Measurements from ENCODE around the gene TRAF7.

The TRAF7 gene

DNA sequence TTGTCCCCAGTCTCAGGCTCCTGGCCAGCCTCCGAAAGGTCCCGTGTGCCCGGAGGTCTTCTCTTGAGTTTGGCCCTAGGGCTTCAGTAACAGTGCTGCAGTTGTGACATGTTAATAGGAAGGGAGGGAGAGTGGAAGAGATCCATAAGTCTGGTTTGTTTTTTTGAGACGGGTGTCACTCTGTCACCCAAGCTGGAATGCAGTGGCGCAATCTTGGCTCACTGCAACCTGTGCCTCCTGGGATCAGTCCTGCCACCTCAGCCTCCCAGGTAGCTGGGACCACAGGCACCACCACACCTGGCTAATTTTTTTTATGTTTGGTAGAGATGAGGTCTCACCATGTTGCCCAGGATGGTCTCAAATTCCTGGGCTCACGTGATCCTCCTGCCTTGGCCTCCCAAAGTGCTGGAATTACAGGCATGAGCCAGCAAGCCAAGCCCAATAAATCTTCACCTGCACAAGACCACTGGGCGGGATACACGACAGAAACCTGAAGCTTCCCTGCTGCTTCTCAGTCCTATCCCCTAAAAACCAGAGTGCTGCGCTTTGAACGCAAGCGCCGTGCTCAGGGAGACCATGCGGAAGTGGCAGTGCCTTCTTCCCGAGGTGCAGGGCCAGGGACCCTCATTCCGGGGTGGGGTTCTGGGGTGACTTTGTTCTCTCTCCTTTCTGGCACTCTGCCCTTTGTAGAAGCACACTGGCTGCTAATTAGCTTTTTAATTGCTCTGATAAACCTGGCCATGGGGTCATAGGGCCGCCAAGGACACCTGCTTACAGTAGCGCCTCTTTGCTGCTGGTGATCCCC is 10.9 kb downstream of the TRAF7 start:
- DNase-seq = no peak

DNA sequence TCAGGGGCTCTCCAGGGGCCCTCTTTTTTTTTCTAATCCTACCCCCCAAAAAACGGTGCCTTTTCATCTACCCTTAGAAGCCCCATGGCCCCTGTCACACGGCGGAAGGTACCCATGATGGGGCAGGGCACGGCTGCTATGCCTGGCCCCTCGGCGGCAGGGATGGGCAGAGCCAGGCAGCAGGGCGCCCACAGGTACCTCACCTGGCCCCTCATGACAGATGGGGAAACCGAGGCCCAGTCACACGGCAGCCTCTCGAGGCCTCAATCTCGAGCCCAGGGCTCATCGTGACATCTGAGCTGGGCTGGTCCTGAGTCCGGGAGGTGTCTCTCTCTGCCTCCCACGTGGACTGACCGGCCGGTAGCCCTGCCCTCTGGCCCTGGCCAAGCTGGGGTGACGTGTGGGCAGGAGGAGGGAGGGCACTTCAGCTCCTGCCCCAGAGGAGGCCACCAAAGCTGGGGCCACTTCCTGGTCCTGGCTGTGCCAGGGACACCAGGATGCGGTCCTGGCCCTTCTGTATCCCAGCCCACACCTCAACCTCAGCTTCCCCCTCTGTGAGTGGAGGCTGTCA is 11.6 kb downstream of the TRAF7 start:
- no peak for DNase-seq

DNA sequence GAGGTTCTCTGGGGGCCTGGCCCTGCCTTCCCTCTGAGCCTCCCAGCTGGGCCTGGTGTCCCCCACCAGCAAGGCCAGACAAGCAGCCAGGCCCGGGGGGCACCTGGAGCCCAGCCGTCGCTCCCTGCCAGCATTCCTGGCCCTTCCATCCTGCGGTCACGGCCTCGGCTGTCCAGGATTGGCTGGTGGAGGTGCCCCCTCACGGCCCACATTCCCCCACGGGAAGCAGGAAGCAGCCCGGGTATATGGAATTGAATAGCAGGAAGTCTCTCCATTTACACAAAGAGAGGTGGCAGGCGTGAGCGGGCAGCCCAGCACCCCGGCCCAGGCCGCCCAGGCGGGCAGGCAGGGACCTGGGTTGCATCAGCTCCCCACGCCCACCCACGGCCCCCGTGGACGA is 14.5 kb downstream of the TRAF7 start:
- DNase-seq = no peak

DNA sequence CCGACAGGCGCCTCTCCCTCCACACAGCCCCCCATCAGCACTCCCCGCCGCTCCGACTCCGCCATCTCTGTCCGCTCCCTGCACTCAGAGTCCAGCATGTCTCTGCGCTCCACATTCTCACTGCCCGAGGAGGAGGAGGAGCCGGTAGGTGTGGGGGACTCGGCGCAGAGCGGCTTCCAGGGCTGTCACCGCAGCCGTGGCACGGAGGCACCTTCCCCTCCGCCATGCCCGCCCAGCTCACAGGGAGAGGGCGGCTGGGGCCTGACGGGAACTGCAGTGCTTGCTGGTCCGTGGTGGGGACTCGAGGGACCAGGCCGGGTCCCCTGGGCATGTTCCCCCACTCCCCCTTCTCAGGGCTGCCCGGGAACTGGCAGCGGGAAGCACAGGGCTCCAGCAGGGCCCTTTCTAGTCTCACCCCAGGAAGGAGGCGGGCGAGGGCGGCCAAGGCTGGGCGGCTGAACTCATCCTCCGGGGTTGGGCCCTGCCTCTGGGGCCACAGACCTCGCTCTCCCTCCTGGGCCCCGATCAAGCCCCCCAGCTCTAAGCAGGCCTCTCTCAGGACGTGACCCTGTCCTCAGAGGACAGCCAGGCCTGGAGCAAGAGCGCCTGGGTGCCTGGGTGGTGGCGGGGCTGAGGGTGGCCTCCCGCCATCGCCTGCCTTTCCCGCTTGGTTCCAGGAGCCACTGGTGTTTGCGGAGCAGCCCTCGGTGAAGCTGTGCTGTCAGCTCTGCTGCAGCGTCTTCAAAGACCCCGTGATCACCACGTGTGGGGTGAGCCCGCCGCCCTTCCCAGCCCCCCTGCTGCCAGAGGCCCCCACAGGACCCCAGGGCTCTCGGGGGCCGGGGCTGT is 15.2 kb downstream of the TRAF7 start:
- no peak for DNase-seq

DNA sequence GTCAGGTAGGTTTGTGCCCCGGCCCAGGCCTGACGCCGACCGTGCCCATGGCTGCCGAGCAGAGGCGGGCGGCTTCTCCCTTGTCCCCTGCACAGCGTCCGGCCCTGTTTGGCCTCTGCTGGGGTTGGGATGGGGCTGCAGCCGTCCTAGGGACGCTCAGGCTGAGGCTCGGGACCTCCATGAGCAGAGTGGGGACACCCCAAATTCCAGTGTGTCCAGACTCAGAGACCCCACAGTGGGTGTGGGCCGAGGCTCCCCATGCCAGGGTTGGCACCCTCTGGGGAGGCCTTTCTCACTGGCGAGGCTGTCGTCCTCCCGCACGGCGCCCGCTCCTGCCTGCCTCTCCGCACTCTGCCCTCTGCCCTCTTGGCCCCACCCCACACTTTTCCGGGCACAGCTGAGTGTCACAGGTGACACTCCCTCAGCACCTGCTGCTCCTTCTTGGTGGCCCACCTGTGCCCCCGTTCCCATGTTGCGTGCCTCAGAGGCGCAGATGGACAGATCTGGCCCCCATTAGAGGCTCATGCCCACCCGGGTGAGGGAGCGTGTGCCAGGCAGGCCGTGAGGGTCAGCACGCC is 16.1 kb downstream of the TRAF7 start:
- no peak for DNase-seq

DNA sequence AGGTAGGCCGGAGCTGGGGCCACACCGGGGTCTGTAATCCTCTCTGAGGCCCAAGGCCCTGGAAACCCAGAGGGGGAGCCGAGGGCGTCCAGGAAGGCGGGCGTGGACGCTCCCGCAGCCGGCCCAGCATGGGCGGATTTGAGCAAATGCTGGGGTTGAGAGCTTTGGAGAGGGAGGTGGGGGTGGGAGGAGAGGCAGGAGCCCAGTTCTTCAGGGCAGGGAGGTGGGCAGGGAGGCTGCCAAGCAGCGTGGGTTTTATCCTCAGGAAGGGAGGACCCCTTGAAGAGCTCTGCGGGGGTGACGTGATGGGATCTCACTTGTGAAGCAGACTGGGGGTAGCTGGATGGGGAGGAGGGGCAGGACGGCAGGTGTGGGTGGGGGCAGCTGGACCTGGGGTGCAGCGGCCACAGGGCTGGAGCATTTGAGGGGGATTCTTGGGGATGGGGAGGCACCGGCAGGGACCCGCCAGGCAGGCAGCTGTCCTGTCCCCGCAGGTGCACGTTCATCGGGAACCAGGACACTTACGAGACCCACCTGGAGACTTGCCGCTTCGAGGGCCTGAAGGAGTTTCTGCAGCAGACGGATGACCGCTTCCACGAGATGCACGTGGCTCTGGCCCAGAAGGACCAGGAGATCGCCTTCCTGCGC is 17.2 kb downstream of the TRAF7 start:
- DNase-seq = no peak

GRCh38 chr16:2173366-2173765 is 17.8 kb downstream of the TRAF7 start:
- DNase-seq = no peak

DNA sequence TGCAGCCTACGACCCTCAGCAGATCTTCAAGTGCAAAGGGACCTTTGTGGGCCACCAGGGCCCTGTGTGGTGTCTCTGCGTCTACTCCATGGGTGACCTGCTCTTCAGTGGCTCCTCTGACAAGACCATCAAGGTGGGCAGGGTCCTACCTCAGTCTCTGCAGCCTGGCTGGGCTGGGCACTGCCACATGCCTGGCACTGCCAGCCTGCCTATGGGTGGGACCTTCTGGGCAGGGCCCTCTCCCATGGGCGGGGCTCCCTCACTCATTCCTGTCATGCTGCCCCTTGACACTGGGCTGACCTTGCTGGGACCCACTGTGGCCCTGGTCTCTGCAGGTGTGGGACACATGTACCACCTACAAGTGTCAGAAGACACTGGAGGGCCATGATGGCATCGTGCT is 18.3 kb downstream of the TRAF7 start:
- DNase-seq = no peak

GRCh38 chr16:2174396-2175131 is 19.0 kb downstream of the TRAF7 start:
- DNase-seq = peak; percentile 86

DNA sequence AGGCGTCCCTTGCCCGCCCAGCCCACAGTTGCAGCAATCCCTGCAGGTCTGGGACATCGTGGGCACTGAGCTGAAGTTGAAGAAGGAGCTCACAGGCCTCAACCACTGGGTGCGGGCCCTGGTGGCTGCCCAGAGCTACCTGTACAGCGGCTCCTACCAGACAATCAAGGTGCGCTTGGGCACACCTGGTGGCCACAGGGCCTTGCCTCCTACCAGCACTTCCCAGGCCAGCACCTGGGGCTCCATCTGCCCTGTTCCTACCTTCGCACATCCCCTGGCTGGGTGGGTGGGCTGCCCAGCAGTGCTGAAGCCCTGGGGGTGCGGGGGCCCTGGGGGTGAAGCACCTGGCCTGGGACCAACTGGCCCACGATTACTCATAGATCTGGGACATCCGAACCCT is 19.9 kb downstream of the TRAF7 start:
- DNase-seq = no peak

GRCh38 chr16:2176047-2176446 is 20.5 kb downstream of the TRAF7 start:
- DNase-seq = no peak

GRCh38 chr16:2177101-2177500 is 21.5 kb downstream of the TRAF7 start:
- DNase-seq = no peak

- no peak for DNase-seq
Measured at GRCh38 chr16:2177561-2177960, 22.0 kb downstream of the TRAF7 start.

GRCh38 chr16:2178321-2179106 is 22.9 kb downstream of the TRAF7 start:
- DNase-seq = no peak

DNA sequence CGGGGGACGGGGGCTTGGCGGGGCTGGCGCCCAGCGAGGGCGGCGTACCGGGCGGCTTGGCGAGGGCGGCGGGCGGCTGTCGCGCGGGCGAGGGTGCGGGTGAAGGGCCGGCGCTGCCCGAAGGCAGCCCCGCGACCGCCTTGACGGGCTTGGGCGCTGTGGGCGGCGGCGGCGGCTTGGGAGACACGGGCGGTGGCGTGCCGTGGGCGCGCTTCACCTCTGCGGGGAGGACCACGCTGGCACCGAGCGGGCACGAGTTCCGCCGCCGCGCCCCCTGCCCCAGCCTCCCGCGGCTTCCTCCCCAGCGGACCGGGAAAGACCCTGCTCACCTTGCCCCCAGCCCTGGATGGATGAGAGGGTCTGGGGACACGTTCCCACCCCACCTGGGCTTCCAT is 23.5 kb downstream of the TRAF7 start:
- no peak for DNase-seq

DNA sequence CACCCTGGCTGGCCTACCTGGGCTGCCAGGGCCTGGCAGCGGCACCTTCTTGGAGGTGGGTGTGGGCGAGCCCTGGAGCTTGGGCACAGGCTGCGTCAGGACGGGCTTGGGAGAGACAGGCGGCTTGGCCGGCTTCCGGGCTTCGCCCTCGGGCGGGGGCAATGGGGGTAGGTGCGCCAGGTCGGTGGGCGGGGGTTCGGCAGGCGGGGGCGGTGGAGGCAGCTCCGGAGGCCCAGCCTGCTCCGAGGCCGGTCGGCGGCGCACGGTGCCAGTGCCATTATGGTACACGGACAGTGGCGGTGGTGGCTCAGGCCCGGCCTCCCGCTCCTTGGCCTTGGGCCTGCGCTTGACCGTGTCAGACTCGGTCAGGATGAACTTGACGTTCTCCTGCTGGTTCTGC is 24.0 kb downstream of the TRAF7 start:
- no peak for DNase-seq

GRCh38 chr16:2180461-2180860 is 24.9 kb downstream of the TRAF7 start:
- DNase-seq = no peak

GRCh38 chr16:2180962-2181923 is 25.7 kb downstream of the TRAF7 start:
- no peak for DNase-seq

GRCh38 chr16:2181952-2182351 is 26.4 kb downstream of the TRAF7 start:
- no peak for DNase-seq

DNA sequence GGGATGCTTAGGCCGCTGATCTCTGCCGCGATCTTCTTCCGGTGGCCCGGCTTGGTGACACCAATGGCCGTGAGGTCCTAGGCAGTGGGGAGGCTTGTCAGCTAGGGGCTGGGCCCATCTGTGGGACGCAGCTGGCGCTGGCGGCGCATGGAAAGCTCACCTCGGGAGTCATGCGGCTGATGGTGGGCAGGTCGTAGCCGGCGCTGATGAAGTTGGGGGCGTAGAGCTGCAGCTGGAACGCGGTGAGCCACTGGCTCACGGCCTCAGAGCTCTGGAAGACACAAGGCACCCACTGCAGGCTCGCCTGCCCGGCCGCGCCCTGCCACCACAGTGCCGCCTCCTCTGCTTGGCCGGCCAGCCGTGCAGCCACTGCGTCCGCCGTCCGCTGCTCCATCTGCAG is 28.1 kb downstream of the TRAF7 start:
- no peak for DNase-seq

Measured in NCI-H2227 treated with DMSO at 0.1 percent for 48 hours (cell line).